ENCODE measurements around the gene JAG2. TPM values are rescaled to one million over a fixed set of nuclear protein-coding genes. Genes with fewer than 3 reads are reported as not detected.

Gene JAG2
- total and polyA plus RNA-seq, 8 donors = 10.1 to 34.2 (median 14.6) TPM

GRCh38 chr14:105096206-105096875, 72.2 kb downstream of the JAG2 start:
- ATAC-seq (no peak), DNase-seq (peak in 1 of 4 donors; percentile 76)
- peaks cover 0 to 35% of the 10 kb centered on the region in 2 donors for H3K27me3 ChIP-seq
- intact Hi-C loops (cut with DNase I) = loop anchor here in 1 of 2 donors (10.0 kb wide), 1 partner anchor 258 kb away; no protein-coding TSS in a partner anchor
- no peak overlapping the region for H3K4me3 ChIP-seq
- H3K36me3 ChIP-seq = no peaks in the 10 kb centered on the region
- no peaks in the 10 kb centered on the region for H3K9me3 ChIP-seq
- H3K27ac ChIP-seq = no peak overlapping the region
- TF ChIP-seq CTCF (IDR thresholded peaks at IDR 0.05) = no peak
- H3K4me1 ChIP-seq = peaks cover 21 to 28% of the 10 kb centered on the region in 2 donors

GRCh38 chr14:105095236-105095805, 73.3 kb downstream of the JAG2 start:
- Histone ChIP-seq H3K9me3 (no peaks in the 10 kb centered on the region), H3K27me3 (peaks cover 0 to 35% of the 10 kb centered on the region in 2 donors), H3K4me3 (no peak overlapping the region), H3K27ac (no peak overlapping the region), H3K4me1 (peaks cover 29 to 38% of the 10 kb centered on the region in 2 donors), H3K36me3 (no peaks in the 10 kb centered on the region)
- intact Hi-C loops (cut with DNase I) = loop anchor here in 1 of 2 donors (10.0 kb wide), 1 partner anchor 259 kb away; no protein-coding TSS in a partner anchor
- no peak for ATAC-seq
- no peak for TF ChIP-seq CTCF (IDR thresholded peaks at IDR 0.05)
- DNase-seq = no peak

GRCh38 chr14:105094193-105094907, 74.2 kb downstream of the JAG2 start:
- Histone ChIP-seq H3K27me3 (peaks cover 0 to 42% of the 10 kb centered on the region in 2 donors), H3K36me3 (no peaks in the 10 kb centered on the region), H3K27ac (peak overlapping the region; percentile 79 to 88), H3K4me3 (peak overlapping the region; percentile 50 to 62), H3K9me3 (no peaks in the 10 kb centered on the region), H3K4me1 (peaks cover 29 to 45% of the 10 kb centered on the region in 2 donors)
- ATAC-seq (peak; percentile 27), DNase-seq (peak in 3 of 4 donors; percentile 17 to 76 (median 63))
- no peak for TF ChIP-seq CTCF (IDR thresholded peaks at IDR 0.05)
- intact Hi-C loops (cut with DNase I) = loop anchor here in 1 of 2 donors (10.0 kb wide), 1 partner anchor 260 kb away; no protein-coding TSS in a partner anchor

- peak overlapping the region; percentile 79 to 88 for H3K27ac ChIP-seq
- ATAC-seq (peak; percentile 75), DNase-seq (peak in 3 of 4 donors; percentile 86 to 95 (median 89))
- peak overlapping the region; percentile 50 to 62 for H3K4me3 ChIP-seq
- intact Hi-C loops (cut with DNase I) = loop anchor here in 1 of 2 donors (10.0 kb wide), 1 partner anchor 261 kb away; no protein-coding TSS in a partner anchor
- no peaks in the 10 kb centered on the region for H3K9me3 ChIP-seq
- H3K36me3 ChIP-seq = no peaks in the 10 kb centered on the region
- H3K27me3 ChIP-seq = peaks cover 0 to 48% of the 10 kb centered on the region in 2 donors
- H3K4me1 ChIP-seq = peaks cover 29 to 53% of the 10 kb centered on the region in 2 donors
- TF ChIP-seq CTCF (IDR thresholded peaks at IDR 0.05) = peak in 1 of 2 donors; percentile 31
Measured at GRCh38 chr14:105093431-105094192, 75.0 kb downstream of the JAG2 start.
